K562 (cell line): ENCODE results near the gene RIOK3. TPM values are rescaled to one million over a fixed set of nuclear protein-coding genes. Genes with fewer than 3 reads are reported as not detected.
A peak's percentile ranks its signal among the peaks of the same experiment; 100 is the strongest.

Experiments used
- CHD2 ChIP-seq: IDR thresholded peaks from 2 replicates; pipeline ENCODE4 v1.6.1; 2011; ENCODE audit warnings: low read depth, low read length
- CREB3 ChIP-seq: fragments of 450-650 bp; conservative IDR thresholded peaks from 2 replicates; pipeline ENCODE4 v1.6.1; 2016; ENCODE audit warnings: missing genetic modification characterization, low read depth, mild to moderate bottlenecking, missing compliant biosample characterization, moderate library complexity
- DPF2 ChIP-seq: fragments of 450-650 bp; IDR thresholded peaks from 2 replicates; pipeline ENCODE4 v1.6.1; 2016
- ELF4 ChIP-seq: fragments of 450-650 bp; formaldehyde crosslinking; IDR thresholded peaks from 2 replicates; pipeline ENCODE4 v1.4.0; 2022; ENCODE audit warnings: missing genetic modification characterization
- FOXK1 ChIP-seq: sonication (generic); formaldehyde crosslinking; IDR thresholded peaks from 2 replicates; pipeline ENCODE4 v1.8.0; 2022; ENCODE audit warnings: missing genetic modification reagents, mild to moderate bottlenecking, borderline replicate concordance
- FOXP1 ChIP-seq: sonication (generic); formaldehyde crosslinking; IDR thresholded peaks from 2 replicates; pipeline ENCODE4 v1.8.0; 2022; ENCODE audit warnings: mild to moderate bottlenecking, missing genetic modification reagents
- HMGN3 ChIP-seq: IDR thresholded peaks from 2 replicates; pipeline ENCODE4 v1.6.1; 2011; ENCODE audit warnings: borderline replicate concordance, low read depth, mild to moderate bottlenecking, mixed read lengths, low read length; ENCODE audit not compliant: insufficient read length; ENCODE audit errors: extremely low read depth
- KLF6 ChIP-seq: fragments of 250-450 bp; sonication (Bioruptor Pico); IDR thresholded peaks from 2 replicates; pipeline ENCODE4 v1.4.0; 2020; ENCODE audit warnings: mild to moderate bottlenecking, moderate library complexity, borderline replicate concordance
- MTA3 ChIP-seq: fragments of 450-650 bp; formaldehyde crosslinking; IDR thresholded peaks from 2 replicates; pipeline ENCODE4 v1.6.1; 2017; ENCODE audit warnings: mild to moderate bottlenecking, borderline replicate concordance
- PHF8 ChIP-seq: fragments of 200-600 bp; sonication (generic); IDR thresholded peaks from 2 replicates; pipeline ENCODE4 v1.6.1; 2012; ENCODE audit warnings: mixed run types, mild to moderate bottlenecking, inconsistent platforms, low read length, moderate library complexity, borderline replicate concordance
- PML ChIP-seq: IDR thresholded peaks from 2 replicates; pipeline ENCODE4 v1.6.1; 2012; ENCODE audit warnings: low read length, inconsistent platforms
- POLR2AphosphoS5 ChIP-seq: IDR thresholded peaks from 2 replicates; pipeline ENCODE4 v1.6.1; 2011; ENCODE audit warnings: mild to moderate bottlenecking, low read depth, low read length, moderate library complexity; ENCODE audit not compliant: control insufficient read depth, insufficient read depth
- PREB ChIP-seq: sonication (generic); formaldehyde crosslinking; IDR thresholded peaks from 2 replicates; pipeline ENCODE4 v1.8.1; 2023; ENCODE audit warnings: mild to moderate bottlenecking, missing genetic modification reagents
- SIRT6 ChIP-seq: IDR thresholded peaks from one replicate; pipeline ENCODE4 v1.6.1; 2012; ENCODE audit warnings: low read depth, mild to moderate bottlenecking, control low read depth, inconsistent platforms, low read length, moderate library complexity
- SOX6 ChIP-seq: fragments of 450-650 bp; IDR thresholded peaks from 2 replicates; pipeline ENCODE4 v1.6.1; 2014; ENCODE audit warnings: mild to moderate bottlenecking
- TEAD1 ChIP-seq, 2 experiments: fragments of 450-650 bp in 1 of 2; sonication (generic) in 1 of 2; formaldehyde crosslinking; IDR thresholded peaks; 2 replicates each; pipeline versions ENCODE4 v1.4.0 to v1.8.0; 2020 to 2022; ENCODE audit warnings: mild to moderate bottlenecking in 2 of 2, missing genetic modification reagents in 1 of 2
- TFAP4 ChIP-seq: sonication (generic); formaldehyde crosslinking; IDR thresholded peaks from 2 replicates; pipeline ENCODE4 v1.8.0; 2022; ENCODE audit warnings: missing genetic modification reagents, mild to moderate bottlenecking, moderate library complexity, borderline replicate concordance
- THAP12 ChIP-seq: fragments of 250-450 bp; sonication (Bioruptor Pico); IDR thresholded peaks from 2 replicates; pipeline ENCODE4 v1.9.0; 2021; ENCODE audit warnings: mild to moderate bottlenecking, inconsistent platforms
- YY1 ChIP-seq, 3 experiments: IDR thresholded peaks; 2 replicates each; pipeline ENCODE4 v1.6.1; 2011; ENCODE audit warnings: low read length in 2 of 3, mild to moderate bottlenecking in 2 of 3, moderate library complexity in 2 of 3, borderline replicate concordance in 1 of 3, control low read depth in 1 of 3, low read depth in 1 of 3; ENCODE audit not compliant: insufficient read depth in 3 of 3, insufficient replicate concordance in 2 of 3, control insufficient read depth in 1 of 3, insufficient read length in 1 of 3; ENCODE audit errors: extremely low read depth in 1 of 3
- ZBTB7A ChIP-seq: IDR thresholded peaks from 2 replicates; pipeline ENCODE4 v1.6.1; 2011; ENCODE audit warnings: low read depth, mild to moderate bottlenecking, low read length, moderate library complexity, borderline replicate concordance; ENCODE audit not compliant: control insufficient read depth
- polyA plus RNA-seq, 8 experiments: library from polyadenylated mRNA; depleted of rRNA in 4 of 8; stranded (reverse) in 5 of 8; unstranded in 3 of 8; fragments of >200 nt; fragmentation: Nextera tagmentation in 2 of 8; fragmentation: Illumina TruSeq in 1 of 8; extraction: Ambion mirVana in 2 of 8; extraction: Trizol in 1 of 8; gene quantifications; 2 replicates each; pipeline versions ENCODE4 v1.2.1 to v1.2.3, GENCODE V29; 2011 to 2014; ENCODE audit warnings: inconsistent platforms in 1 of 8, missing spikeins in 1 of 8
- total RNA-seq, 7 experiments: library from RNA; depleted of rRNA in 6 of 7; stranded (reverse); fragments of >200 nt in 6 of 7; fragmentation: Illumina TruSeq in 2 of 7; extraction: Trizol in 2 of 7; gene quantifications; 2 replicates each; pipeline versions ENCODE4 v1.2.1 to v1.2.3, GENCODE V29; 2011 to 2021; ENCODE audit warnings: low replicate concordance in 1 of 7

The RIOK3 gene
- total and polyA plus RNA-seq, 9 of the 15 experiments (the other 6 are each of a cell fraction or from before 2014, with no cell fraction given), result 21.4 to 89.5 (median 62.9) TPM

- TF ChIP-seq YY1 (IDR thresholded peaks at IDR 0.05; ENCODE audit: borderline replicate concordance in 1 of 3, control insufficient read depth in 1 of 3, extremely low read depth in 1 of 3, insufficient read depth in 3 of 3, insufficient read length in 1 of 3, insufficient replicate concordance in 2 of 3, low read depth in 1 of 3, low read length in 2 of 3), result peak in 1 of 3 experiments; percentile 12
- TF ChIP-seq CHD2, result peak; percentile 25; the same call in 1 of the 2 replicates
- peak; percentile 85; the same call in 1 of the 2 replicates for TF ChIP-seq PHF8
- peak; percentile 77; the same call in 1 of the 2 replicates for TF ChIP-seq TFAP4 (CRISPR knock-in tag)
- TF ChIP-seq CREB3, result 0 out of 2 replicates have a peak, but pooled peaks have one; percentile 64
- peak; percentile 69; the same call in 1 of the 2 replicates for TF ChIP-seq THAP12 (CRISPR knock-in tag)
- TF ChIP-seq POLR2AphosphoS5, result peak; percentile 61; the same call in 1 of the 2 replicates
- TF ChIP-seq DPF2, result 0 out of 2 replicates have a peak, but pooled peaks have one; percentile 22
- TF ChIP-seq HMGN3, result peak; percentile 24
- peak; percentile 48; the same call in 1 of the 2 replicates for TF ChIP-seq ELF4 (CRISPR knock-in tag)
- 0 out of 2 replicates have a peak, but pooled peaks have one; percentile 55 for TF ChIP-seq PREB (CRISPR knock-in tag)
- no peak for TF ChIP-seq SIRT6
- TF ChIP-seq SOX6, result 0 out of 2 replicates have a peak, but pooled peaks have one; percentile 45
- TF ChIP-seq PML, result no peak; the same call in 1 of the 2 replicates
- peak; percentile 73; the same call in 1 of the 2 replicates for TF ChIP-seq MTA3
- TF ChIP-seq TEAD1 (CRISPR knock-in tag; IDR thresholded peaks at IDR 0.05), result 0 out of 4 replicates have a peak, but pooled peaks of 1 of the 2 experiments have one; percentile 30
- no peak for TF ChIP-seq FOXP1 (CRISPR knock-in tag)
- peak; percentile 72; the same call in 1 of the 2 replicates for TF ChIP-seq ZBTB7A
- TF ChIP-seq KLF6 (CRISPR knock-in tag), result peak; percentile 23; the same call in 1 of the 2 replicates
- no peak for TF ChIP-seq FOXK1 (CRISPR knock-in tag)
Measured at GRCh38 chr18:23437357-23438045, 15.6 kb upstream of the RIOK3 start (continued).
